Astrocyte (in vitro differentiated cells and primary cell): ENCODE data around the gene LRRFIP1. TPM values are rescaled to one million over a fixed set of nuclear protein-coding genes. Genes with fewer than 3 reads are reported as not detected.

Experiments used
- DNase-seq: peaks from one replicate; pipeline ENCODE4 v3.0.0-alpha.2; 2010; ENCODE audit warnings: low read depth
- FAIRE-seq: peaks from 2 replicates; lab custom pipeline; 2011; peaks lifted over from hg19 to GRCh38; lab: Jason Lieb, UNC
- H2AFZ ChIP-seq: 2 replicates; pipeline ENCODE4 v1.6.0; 2012; ENCODE audit warnings: low read depth, low read length, inconsistent platforms
- H3K27ac ChIP-seq: 2 replicates; pipeline ENCODE4 v1.5.1; 2011; ENCODE audit warnings: low read depth, low read length, inconsistent platforms
- H3K27me3 ChIP-seq: 2 replicates; pipeline ENCODE4 v1.6.0; 2011; ENCODE audit warnings: low read length, inconsistent platforms; ENCODE audit not compliant: insufficient read depth
- H3K36me3 ChIP-seq: 2 replicates; pipeline ENCODE4 v1.5.1; 2011; ENCODE audit warnings: low read length, inconsistent platforms; ENCODE audit not compliant: insufficient read depth
- H3K4me1 ChIP-seq: 2 replicates; pipeline ENCODE4 v1.5.1; 2011; ENCODE audit warnings: low read length, inconsistent platforms; ENCODE audit not compliant: insufficient read depth
- H3K4me2 ChIP-seq: 2 replicates; pipeline ENCODE4 v1.6.0; 2012; ENCODE audit warnings: low read length, inconsistent platforms
- H3K4me3 ChIP-seq: 2 replicates; pipeline ENCODE4 v1.5.1; 2011; ENCODE audit warnings: low read depth, mild to moderate bottlenecking, low read length, inconsistent platforms; ENCODE audit not compliant: insufficient read depth
- H3K79me2 ChIP-seq: 2 replicates; pipeline ENCODE4 v1.6.0; 2012; ENCODE audit warnings: mild to moderate bottlenecking, low read length, inconsistent platforms; ENCODE audit not compliant: insufficient read depth
- H3K9ac ChIP-seq: 2 replicates; pipeline ENCODE4 v1.6.0; 2012; ENCODE audit warnings: mild to moderate bottlenecking, low read length, inconsistent platforms
- H3K9me3 ChIP-seq: 2 replicates; pipeline ENCODE4 v1.5.1; 2012; ENCODE audit warnings: low read depth, mild to moderate bottlenecking, low read length, inconsistent platforms; ENCODE audit not compliant: insufficient read depth
- H4K20me1 ChIP-seq: 2 replicates; pipeline ENCODE4 v1.6.0; 2012; ENCODE audit warnings: low read length, inconsistent platforms; ENCODE audit not compliant: insufficient read depth
- H3K27ac Mint-ChIP-seq: one replicate; pipeline ENCODE4 v1.8.0; 2021; ENCODE audit warnings: mild to moderate bottlenecking, mixed read lengths; ENCODE audit not compliant: unreplicated experiment
- H3K27me3 Mint-ChIP-seq: one replicate; pipeline ENCODE4 v1.8.0; 2021; ENCODE audit warnings: low read depth, mixed read lengths; ENCODE audit not compliant: unreplicated experiment
- H3K36me3 Mint-ChIP-seq: one replicate; pipeline ENCODE4 v1.8.0; 2021; ENCODE audit warnings: low read depth, mixed read lengths; ENCODE audit not compliant: unreplicated experiment
- H3K4me1 Mint-ChIP-seq: one replicate; pipeline ENCODE4 v1.8.0; 2021; ENCODE audit warnings: low read depth, mixed read lengths; ENCODE audit not compliant: unreplicated experiment
- H3K4me3 Mint-ChIP-seq: one replicate; pipeline ENCODE4 v1.8.0; 2021; ENCODE audit warnings: mild to moderate bottlenecking, moderate library complexity, mixed read lengths; ENCODE audit not compliant: unreplicated experiment
- H3K9me3 Mint-ChIP-seq: one replicate; pipeline ENCODE4 v1.8.0; 2021; ENCODE audit warnings: mild to moderate bottlenecking, mixed read lengths; ENCODE audit not compliant: unreplicated experiment
- EZH2 ChIP-seq: IDR thresholded peaks from 2 replicates; pipeline ENCODE4 v1.6.1; 2012; ENCODE audit warnings: mild to moderate bottlenecking, low read length, inconsistent platforms; ENCODE audit not compliant: insufficient read depth
- total RNA-seq: library from RNA; stranded (reverse); gene quantifications from 2 replicates; pipeline ENCODE4 v1.2.1, GENCODE V29; 2021
- TF ChIP-seq, protein P1 (sequence below): IDR thresholded peaks from 2 replicates; pipeline ENCODE4 v1.5.1; 2011; ENCODE audit warnings: low read depth, mild to moderate bottlenecking, inconsistent platforms, low read length, moderate library complexity; ENCODE audit not compliant: insufficient read depth

The LRRFIP1 gene
- total RNA-seq, 1 donor from 2014 or later = 83.3 TPM

DNA sequence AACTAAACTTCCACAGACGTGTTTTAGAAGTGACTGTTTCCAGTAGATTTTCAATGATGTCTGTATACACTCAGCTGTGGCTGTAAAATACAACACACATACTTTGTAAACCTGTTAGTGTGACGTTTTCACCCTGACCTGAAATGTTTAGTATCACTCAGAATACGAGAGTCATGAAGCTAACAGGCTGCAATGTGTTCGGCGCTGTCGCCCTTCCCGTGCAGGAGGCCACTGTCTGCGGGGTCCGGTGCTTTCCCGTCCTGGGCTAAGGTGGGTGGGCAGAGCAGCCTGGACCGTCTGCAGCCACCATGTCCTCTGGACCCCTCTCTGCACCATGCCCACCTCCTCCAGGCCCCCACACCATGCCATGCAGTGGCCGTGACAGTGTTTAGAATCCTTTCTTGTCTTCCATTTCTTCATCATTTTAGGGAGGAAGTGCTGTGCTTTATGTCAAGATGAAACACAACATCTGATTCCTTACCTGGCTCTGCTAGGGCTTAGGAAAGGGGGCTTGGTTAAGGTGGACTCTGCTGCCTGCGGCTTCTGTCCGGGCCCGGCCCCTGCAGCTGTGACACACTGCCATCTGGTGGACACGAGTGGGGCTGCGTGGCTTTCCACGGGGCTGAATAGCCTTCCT is 117.3 kb downstream of the LRRFIP1 start:
- H3K9me3 Mint-ChIP-seq = no peaks in the 10 kb centered on the region
- no peak overlapping the region for H3K4me2 ChIP-seq
- H4K20me1 ChIP-seq = peaks cover 69% of the 10 kb centered on the region
- H3K36me3 Mint-ChIP-seq = peaks cover 27% of the 10 kb centered on the region
- H3K4me1 Mint-ChIP-seq = peaks cover 1% of the 10 kb centered on the region
- no peaks in the 10 kb centered on the region for H3K27me3 Mint-ChIP-seq
- H3K27ac Mint-ChIP-seq = peak overlapping the region; percentile 58
- H3K9me3 ChIP-seq = no peaks in the 10 kb centered on the region
- DNase-seq (no peak), FAIRE-seq (peak; percentile 34)
- H3K79me2 ChIP-seq = peaks cover 68% of the 10 kb centered on the region
- no peak overlapping the region for H3K4me3 Mint-ChIP-seq
- H3K27me3 ChIP-seq = no peaks in the 10 kb centered on the region
- no peak overlapping the region for H2AFZ ChIP-seq
- TF ChIP-seq, protein P1, sequence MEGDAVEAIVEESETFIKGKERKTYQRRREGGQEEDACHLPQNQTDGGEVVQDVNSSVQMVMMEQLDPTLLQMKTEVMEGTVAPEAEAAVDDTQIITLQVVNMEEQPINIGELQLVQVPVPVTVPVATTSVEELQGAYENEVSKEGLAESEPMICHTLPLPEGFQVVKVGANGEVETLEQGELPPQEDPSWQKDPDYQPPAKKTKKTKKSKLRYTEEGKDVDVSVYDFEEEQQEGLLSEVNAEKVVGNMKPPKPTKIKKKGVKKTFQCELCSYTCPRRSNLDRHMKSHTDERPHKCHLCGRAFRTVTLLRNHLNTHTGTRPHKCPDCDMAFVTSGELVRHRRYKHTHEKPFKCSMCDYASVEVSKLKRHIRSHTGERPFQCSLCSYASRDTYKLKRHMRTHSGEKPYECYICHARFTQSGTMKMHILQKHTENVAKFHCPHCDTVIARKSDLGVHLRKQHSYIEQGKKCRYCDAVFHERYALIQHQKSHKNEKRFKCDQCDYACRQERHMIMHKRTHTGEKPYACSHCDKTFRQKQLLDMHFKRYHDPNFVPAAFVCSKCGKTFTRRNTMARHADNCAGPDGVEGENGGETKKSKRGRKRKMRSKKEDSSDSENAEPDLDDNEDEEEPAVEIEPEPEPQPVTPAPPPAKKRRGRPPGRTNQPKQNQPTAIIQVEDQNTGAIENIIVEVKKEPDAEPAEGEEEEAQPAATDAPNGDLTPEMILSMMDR = peak; percentile 96
- no peak for TF ChIP-seq EZH2
- H3K27ac ChIP-seq = no peak overlapping the region
- peaks cover 12% of the 10 kb centered on the region for H3K4me1 ChIP-seq
- H3K36me3 ChIP-seq = peaks cover 21% of the 10 kb centered on the region
- no peak overlapping the region for H3K9ac ChIP-seq
- no peak overlapping the region for H3K4me3 ChIP-seq

DNA sequence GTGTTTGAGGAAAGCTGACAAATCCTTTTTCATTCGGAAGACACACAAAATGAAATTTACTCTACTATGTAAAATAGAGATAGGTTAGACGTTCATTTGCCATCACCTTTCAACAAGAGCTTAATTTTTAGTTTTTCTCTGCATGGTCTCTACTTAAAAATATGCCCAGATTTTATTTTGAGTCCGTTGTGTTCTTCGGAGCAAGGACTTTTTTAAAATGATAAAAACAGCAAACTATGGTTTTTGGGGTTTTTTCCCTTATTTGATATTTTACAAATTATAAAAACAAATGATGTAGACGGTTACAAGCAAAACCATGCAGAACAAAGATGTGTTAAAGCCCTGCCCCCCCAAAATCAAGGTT is 117.8 kb downstream of the LRRFIP1 start:
- no peaks in the 10 kb centered on the region for H3K27me3 Mint-ChIP-seq
- peaks cover 64% of the 10 kb centered on the region for H4K20me1 ChIP-seq
- peak overlapping the region; percentile 58 for H3K27ac Mint-ChIP-seq

More for the DNA sequence above, 117.8 kb downstream of the LRRFIP1 start:
- Mint-ChIP-seq H3K36me3 (peaks cover 26% of the 10 kb centered on the region), H3K9me3 (no peaks in the 10 kb centered on the region), H3K4me1 (no peaks in the 10 kb centered on the region), H3K4me3 (no peak overlapping the region)
- peaks cover 23% of the 10 kb centered on the region for H3K36me3 ChIP-seq
- no peaks in the 10 kb centered on the region for H3K9me3 ChIP-seq
- no peak overlapping the region for H2AFZ ChIP-seq
- no peak overlapping the region for H3K27ac ChIP-seq
- peaks cover 63% of the 10 kb centered on the region for H3K79me2 ChIP-seq
- TF ChIP-seq, protein P1 = no peak
- no peak for TF ChIP-seq EZH2
- H3K4me2 ChIP-seq = no peak overlapping the region
- FAIRE-seq = no peak
- no peak overlapping the region for H3K9ac ChIP-seq
- peaks cover 12% of the 10 kb centered on the region for H3K4me1 ChIP-seq
- no peak for DNase-seq
- H3K27me3 ChIP-seq = no peaks in the 10 kb centered on the region
- H3K4me3 ChIP-seq = no peak overlapping the region
